GM23338 (cell line): ENCODE measurements around the gene CHRM1. TPM values are rescaled to one million over a fixed set of nuclear protein-coding genes. Genes with fewer than 3 reads are reported as not detected.

Experiments used
- ATAC-seq: fragments of 200-7000 bp; cut with Tn5 transposase; 3 replicates; pipeline ENCODE4 v1.9.1; 2020
- DNase-seq: peaks from one replicate; pipeline ENCODE4 v3.0.0-alpha.2; 2015; ENCODE audit warnings: low spot score
- H2AFZ ChIP-seq: fragments of 200-600 bp; sonication (generic); 2 replicates; pipeline ENCODE4 v1.8.0; 2016; ENCODE audit warnings: antibody characterized with exemption, mild to moderate bottlenecking, moderate library complexity
- H3F3A ChIP-seq: fragments of 200-600 bp; sonication (generic); replicated peaks from 2 replicates; pipeline ENCODE4 v1.8.0; 2017; ENCODE audit warnings: antibody characterized with exemption, mixed run types, low read depth
- H3K27ac ChIP-seq: fragments of 200-600 bp; sonication (generic); 2 replicates; pipeline ENCODE4 v1.6.1; 2016; ENCODE audit warnings: low read depth
- H3K27me3 ChIP-seq: fragments of 200-600 bp; sonication (generic); 2 replicates; pipeline ENCODE4 v1.8.0; 2016; ENCODE audit warnings: mild to moderate bottlenecking, mixed run types, moderate library complexity; ENCODE audit not compliant: insufficient read depth
- H3K36me3 ChIP-seq: fragments of 200-600 bp; sonication (generic); 2 replicates; pipeline ENCODE4 v1.8.0; 2016; ENCODE audit warnings: mild to moderate bottlenecking; ENCODE audit not compliant: insufficient read depth
- H3K4me1 ChIP-seq: fragments of 200-600 bp; sonication (generic); 2 replicates; pipeline ENCODE4 v1.8.0; 2016; ENCODE audit warnings: mild to moderate bottlenecking, moderate library complexity; ENCODE audit not compliant: insufficient read depth
- H3K4me2 ChIP-seq: fragments of 200-600 bp; sonication (generic); 2 replicates; pipeline ENCODE4 v1.7.1; 2017; ENCODE audit warnings: mixed run types
- H3K4me3 ChIP-seq: fragments of 200-600 bp; sonication (generic); 2 replicates; pipeline ENCODE4 v1.6.1; 2016; ENCODE audit warnings: mixed run types
- H3K79me2 ChIP-seq: fragments of 200-600 bp; sonication (generic); replicated peaks from 2 replicates; pipeline ENCODE4 v1.8.0; 2017; ENCODE audit warnings: mild to moderate bottlenecking; ENCODE audit not compliant: insufficient read depth
- H3K9me2 ChIP-seq: fragments of 200-600 bp; sonication (generic); 2 replicates; pipeline ENCODE4 v1.8.0; 2017; ENCODE audit not compliant: insufficient read depth
- H4K20me1 ChIP-seq: fragments of 200-600 bp; sonication (generic); replicated peaks from 2 replicates; pipeline ENCODE4 v1.8.0; 2017; ENCODE audit warnings: mild to moderate bottlenecking; ENCODE audit not compliant: insufficient read depth
- H3K27ac Mint-ChIP-seq: 2 replicates; pipeline ENCODE4 v1.8.0; 2020; ENCODE audit warnings: inconsistent platforms, mild to moderate bottlenecking, moderate library complexity, mixed read lengths
- H3K27me3 Mint-ChIP-seq: 3 replicates; pipeline ENCODE4 v1.8.0; 2022; ENCODE audit warnings: low read depth, mild to moderate bottlenecking, moderate library complexity, mixed read lengths, inconsistent platforms; ENCODE audit not compliant: insufficient read depth, poor library complexity
- H3K36me3 Mint-ChIP-seq: 3 replicates; pipeline ENCODE4 v1.8.0; 2021; ENCODE audit warnings: low read depth, mild to moderate bottlenecking, inconsistent platforms, moderate library complexity, mixed read lengths
- H3K4me1 Mint-ChIP-seq: 3 replicates; pipeline ENCODE4 v1.8.0; 2020; ENCODE audit warnings: mild to moderate bottlenecking, inconsistent platforms, mixed read lengths
- H3K4me3 Mint-ChIP-seq: 3 replicates; pipeline ENCODE4 v1.8.0; 2021; ENCODE audit warnings: moderate library complexity, mild to moderate bottlenecking, inconsistent platforms, mixed read lengths
- H3K9me3 Mint-ChIP-seq: 3 replicates; pipeline ENCODE4 v1.8.0; 2020; ENCODE audit warnings: moderate library complexity, mild to moderate bottlenecking, inconsistent platforms, mixed read lengths
- CTCF ChIP-seq, 2 experiments: fragments of 200-600 bp in 1 of 2; sonication (generic) in 1 of 2; conservative IDR thresholded peaks; 2 replicates each; pipeline versions ENCODE4 v1.5.1 to v1.6.1; 2016 to 2017; ENCODE audit warnings: antibody characterized with exemption in 2 of 2, low read depth in 2 of 2, mild to moderate bottlenecking in 2 of 2, moderate library complexity in 1 of 2
- EZH2 ChIP-seq: fragments of 200-600 bp; sonication (generic); IDR thresholded peaks from one replicate; pipeline ENCODE4 v1.8.0; 2017; ENCODE audit warnings: antibody characterized with exemption, mild to moderate bottlenecking, low read depth; ENCODE audit not compliant: unreplicated experiment
- EZH2phosphoT487 ChIP-seq: fragments of 200-600 bp; sonication (generic); IDR thresholded peaks from one replicate; pipeline ENCODE4 v1.8.1; 2018; ENCODE audit warnings: antibody characterized with exemption; ENCODE audit not compliant: unreplicated experiment
- NANOG ChIP-seq: IDR thresholded peaks from 2 replicates; pipeline ENCODE4 v1.6.1; 2016; ENCODE audit warnings: antibody characterized with exemption, borderline replicate concordance
- polyA plus RNA-seq: library from polyadenylated mRNA; unstranded; fragments of >200 nt; fragmentation: Nextera tagmentation; extraction: Ambion mirVana; gene quantifications from 2 replicates; pipeline ENCODE4 v1.2.1, GENCODE V29; 2016
- total RNA-seq: library from RNA; depleted of rRNA; stranded (reverse); fragments of >200 nt; shearing (Covaris generic); gene quantifications from 2 replicates; pipeline ENCODE4 v1.2.3, GENCODE V29; 2014
- TF ChIP-seq, protein P1 (sequence below): IDR thresholded peaks from 2 replicates; pipeline ENCODE4 v1.6.1; 2016; ENCODE audit warnings: antibody characterized with exemption
- TF ChIP-seq, protein P2 (sequence below): IDR thresholded peaks from one replicate; pipeline ENCODE4 v1.6.1; 2018; ENCODE audit warnings: antibody characterized with exemption; ENCODE audit not compliant: unreplicated experiment

Gene CHRM1
- total and polyA plus RNA-seq, 2 experiments from 2014 or later = 0.14 to 0.44 TPM

DNA sequence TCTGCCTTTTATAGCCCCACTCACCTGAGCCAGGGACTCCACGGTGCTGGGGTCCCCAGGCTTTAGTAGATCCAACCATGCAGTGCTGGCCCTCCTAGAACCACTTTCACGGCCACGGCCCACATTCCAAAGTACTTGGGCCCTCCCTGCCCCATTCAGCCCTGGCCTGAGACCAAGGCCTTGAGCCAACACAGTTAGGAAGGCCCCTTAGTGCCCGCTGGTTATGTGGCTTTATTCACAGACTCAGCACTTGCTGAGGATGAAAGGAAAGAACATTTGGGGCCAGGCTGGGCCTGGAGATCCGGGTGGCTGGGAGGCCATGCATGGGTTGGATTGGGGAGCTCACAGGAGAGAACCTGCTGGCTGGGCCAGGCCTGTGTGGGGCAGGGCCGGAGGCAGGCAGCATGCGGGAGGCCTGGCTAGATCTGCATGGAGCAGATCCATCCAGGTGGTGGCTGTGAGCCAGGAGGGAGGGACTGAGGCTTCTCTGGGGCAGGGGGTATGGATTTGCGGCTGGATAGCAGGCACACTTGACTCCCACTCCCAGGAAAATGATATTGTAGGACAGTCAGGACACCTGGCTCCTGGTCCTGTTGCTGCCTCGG lies 12.6 kb downstream of the CHRM1 start (continued):
- TF ChIP-seq, protein P1, sequence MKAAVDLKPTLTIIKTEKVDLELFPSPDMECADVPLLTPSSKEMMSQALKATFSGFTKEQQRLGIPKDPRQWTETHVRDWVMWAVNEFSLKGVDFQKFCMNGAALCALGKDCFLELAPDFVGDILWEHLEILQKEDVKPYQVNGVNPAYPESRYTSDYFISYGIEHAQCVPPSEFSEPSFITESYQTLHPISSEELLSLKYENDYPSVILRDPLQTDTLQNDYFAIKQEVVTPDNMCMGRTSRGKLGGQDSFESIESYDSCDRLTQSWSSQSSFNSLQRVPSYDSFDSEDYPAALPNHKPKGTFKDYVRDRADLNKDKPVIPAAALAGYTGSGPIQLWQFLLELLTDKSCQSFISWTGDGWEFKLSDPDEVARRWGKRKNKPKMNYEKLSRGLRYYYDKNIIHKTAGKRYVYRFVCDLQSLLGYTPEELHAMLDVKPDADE = no peak
- TF ChIP-seq, protein P2, sequence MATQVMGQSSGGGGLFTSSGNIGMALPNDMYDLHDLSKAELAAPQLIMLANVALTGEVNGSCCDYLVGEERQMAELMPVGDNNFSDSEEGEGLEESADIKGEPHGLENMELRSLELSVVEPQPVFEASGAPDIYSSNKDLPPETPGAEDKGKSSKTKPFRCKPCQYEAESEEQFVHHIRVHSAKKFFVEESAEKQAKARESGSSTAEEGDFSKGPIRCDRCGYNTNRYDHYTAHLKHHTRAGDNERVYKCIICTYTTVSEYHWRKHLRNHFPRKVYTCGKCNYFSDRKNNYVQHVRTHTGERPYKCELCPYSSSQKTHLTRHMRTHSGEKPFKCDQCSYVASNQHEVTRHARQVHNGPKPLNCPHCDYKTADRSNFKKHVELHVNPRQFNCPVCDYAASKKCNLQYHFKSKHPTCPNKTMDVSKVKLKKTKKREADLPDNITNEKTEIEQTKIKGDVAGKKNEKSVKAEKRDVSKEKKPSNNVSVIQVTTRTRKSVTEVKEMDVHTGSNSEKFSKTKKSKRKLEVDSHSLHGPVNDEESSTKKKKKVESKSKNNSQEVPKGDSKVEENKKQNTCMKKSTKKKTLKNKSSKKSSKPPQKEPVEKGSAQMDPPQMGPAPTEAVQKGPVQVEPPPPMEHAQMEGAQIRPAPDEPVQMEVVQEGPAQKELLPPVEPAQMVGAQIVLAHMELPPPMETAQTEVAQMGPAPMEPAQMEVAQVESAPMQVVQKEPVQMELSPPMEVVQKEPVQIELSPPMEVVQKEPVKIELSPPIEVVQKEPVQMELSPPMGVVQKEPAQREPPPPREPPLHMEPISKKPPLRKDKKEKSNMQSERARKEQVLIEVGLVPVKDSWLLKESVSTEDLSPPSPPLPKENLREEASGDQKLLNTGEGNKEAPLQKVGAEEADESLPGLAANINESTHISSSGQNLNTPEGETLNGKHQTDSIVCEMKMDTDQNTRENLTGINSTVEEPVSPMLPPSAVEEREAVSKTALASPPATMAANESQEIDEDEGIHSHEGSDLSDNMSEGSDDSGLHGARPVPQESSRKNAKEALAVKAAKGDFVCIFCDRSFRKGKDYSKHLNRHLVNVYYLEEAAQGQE = no peak
- no peak for TF ChIP-seq EZH2phosphoT487
- TF ChIP-seq NANOG = no peak
- no peak for TF ChIP-seq EZH2

DNA sequence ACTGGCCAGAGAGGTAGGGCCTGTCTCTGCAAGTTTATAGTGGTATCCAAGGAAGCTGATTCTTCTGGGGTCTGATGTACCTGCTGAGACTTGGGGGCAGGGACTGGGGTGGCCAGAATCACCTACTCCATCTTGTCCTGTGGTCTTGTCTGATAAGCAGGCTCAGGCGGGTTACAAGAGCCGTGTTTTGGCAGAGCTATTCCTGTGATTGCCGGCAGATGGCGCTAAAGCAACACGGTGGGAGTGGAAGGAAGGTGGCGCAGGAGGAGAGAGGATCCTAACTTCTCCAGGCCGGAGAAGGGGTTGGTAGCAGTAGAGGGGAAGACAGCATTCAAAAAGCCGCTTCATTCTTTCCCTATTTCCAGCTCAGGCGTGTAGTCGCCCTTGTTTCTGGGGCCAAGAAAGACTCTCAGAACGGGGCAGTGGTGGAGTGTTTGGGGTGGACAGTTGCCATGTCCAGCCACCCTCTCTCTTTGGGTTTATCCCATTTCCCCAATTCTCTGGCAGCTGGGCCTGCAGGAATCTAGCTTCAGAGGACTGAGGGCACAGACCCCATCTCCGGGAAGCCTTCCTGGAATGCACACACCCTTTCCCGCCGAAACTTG lies 15.1 kb downstream of the CHRM1 start:
- H2AFZ ChIP-seq = peak overlapping the region; percentile 14; the same call in 1 of the 2 replicates
- H3K4me2 ChIP-seq = no peak overlapping the region

More for the DNA sequence above, 15.1 kb downstream of the CHRM1 start:
- H3K27ac ChIP-seq = no peak overlapping the region
- H3K4me1 Mint-ChIP-seq = peaks cover 28% of the 10 kb centered on the region
- H3K27me3 Mint-ChIP-seq = peaks cover 11% of the 10 kb centered on the region
- H3K4me3 Mint-ChIP-seq = no peak overlapping the region
- H3F3A ChIP-seq = peaks cover 15% of the 10 kb centered on the region; the same call in 1 of the 2 replicates
- H3K36me3 Mint-ChIP-seq = peaks cover 5% of the 10 kb centered on the region; the same call in 2 of the 3 replicates
- H3K9me2 ChIP-seq = no peaks in the 10 kb centered on the region
- peak; percentile 92 for DNase-seq
- H3K27me3 ChIP-seq = no peaks in the 10 kb centered on the region
- TF ChIP-seq NANOG (no peak), CTCF (conservative IDR thresholded peaks at IDR 0.05; ENCODE audit: low read depth in 2 of 2) (peak; percentile 99 to 100)
- peak; percentile 56 for ATAC-seq
- H3K79me2 ChIP-seq = no peaks in the 10 kb centered on the region
- H3K36me3 ChIP-seq = no peaks in the 10 kb centered on the region
- no peaks in the 10 kb centered on the region for H4K20me1 ChIP-seq
- H3K27ac Mint-ChIP-seq = no peak overlapping the region
- no peak overlapping the region for H3K4me3 ChIP-seq
- peaks cover 8% of the 10 kb centered on the region for H3K9me3 Mint-ChIP-seq
- peaks cover 13% of the 10 kb centered on the region for H3K4me1 ChIP-seq
